MCF 10A (cell line): Measurements from ENCODE around the gene CBX7. TPM values are rescaled to one million over a fixed set of nuclear protein-coding genes. Genes with fewer than 3 reads are reported as not detected.

Source experiments
- BruUV-seq: library from RNA; stranded (reverse); fragments of 400-500 nt; replicated peaks from 2 replicates; lab custom pipeline; 2021; lab: Mats Ljungman, UMichigan
- CTCF ChIA-PET: fragments of 300-600 bp; sonication (Branson Sonifier 250); formaldehyde crosslinking; extraction: SDS; loops from one replicate; lab custom pipeline; 2021; ENCODE audit warnings: antibody characterized with exemption, inconsistent platforms; lab: Yijun Ruan, JAX
- POLR2A ChIA-PET: fragments of 300-600, 350-650 bp; sonication (Branson Sonifier 250); formaldehyde crosslinking; extraction: SDS; loops from one replicate; lab custom pipeline; 2020; ENCODE audit warnings: antibody characterized with exemption, inconsistent platforms; lab: Yijun Ruan, JAX
- DNase-seq: peaks from one replicate; pipeline ENCODE4 v3.0.0-alpha.2; 2018; ENCODE audit not compliant: unreplicated experiment
- H3K27ac Mint-ChIP-seq: one replicate; pipeline ENCODE4 v1.8.0; 2022; ENCODE audit warnings: mild to moderate bottlenecking, low read depth, mixed read lengths; ENCODE audit not compliant: unreplicated experiment
- H3K27me3 Mint-ChIP-seq: one replicate; pipeline ENCODE4 v1.8.0; 2022; ENCODE audit warnings: mixed read lengths; ENCODE audit not compliant: insufficient read depth, unreplicated experiment
- H3K36me3 Mint-ChIP-seq: one replicate; pipeline ENCODE4 v1.8.0; 2022; ENCODE audit warnings: mild to moderate bottlenecking, moderate library complexity, mixed read lengths; ENCODE audit not compliant: insufficient read depth, unreplicated experiment
- H3K4me1 Mint-ChIP-seq: one replicate; pipeline ENCODE4 v1.8.0; 2022; ENCODE audit warnings: mixed read lengths; ENCODE audit not compliant: insufficient read depth, unreplicated experiment
- H3K4me3 Mint-ChIP-seq: one replicate; pipeline ENCODE4 v1.8.0; 2022; ENCODE audit warnings: mild to moderate bottlenecking, moderate library complexity, mixed read lengths; ENCODE audit not compliant: unreplicated experiment
- H3K9me3 Mint-ChIP-seq: one replicate; pipeline ENCODE4 v1.8.0; 2022; ENCODE audit warnings: mixed read lengths; ENCODE audit not compliant: unreplicated experiment
- CTCF ChIP-seq: fragments of 200-600 bp; IDR thresholded peaks from one replicate; pipeline ENCODE4 v1.8.0; 2022; ENCODE audit warnings: antibody characterized with exemption, mild to moderate bottlenecking; ENCODE audit not compliant: unreplicated experiment
- intact Hi-C: fragments of 100-400 bp; cut with micrococcal nuclease; formaldehyde crosslinking; loops from 2 replicates; pipeline ENCODE4 v1.14.1; 2022
- total RNA-seq: library from RNA; stranded (reverse); gene quantifications from 2 replicates; pipeline ENCODE4 v1.2.3, GENCODE V29; 2022

The CBX7 gene
- total RNA-seq, 1 experiment from 2014 or later, result 5.3 TPM

DNA sequence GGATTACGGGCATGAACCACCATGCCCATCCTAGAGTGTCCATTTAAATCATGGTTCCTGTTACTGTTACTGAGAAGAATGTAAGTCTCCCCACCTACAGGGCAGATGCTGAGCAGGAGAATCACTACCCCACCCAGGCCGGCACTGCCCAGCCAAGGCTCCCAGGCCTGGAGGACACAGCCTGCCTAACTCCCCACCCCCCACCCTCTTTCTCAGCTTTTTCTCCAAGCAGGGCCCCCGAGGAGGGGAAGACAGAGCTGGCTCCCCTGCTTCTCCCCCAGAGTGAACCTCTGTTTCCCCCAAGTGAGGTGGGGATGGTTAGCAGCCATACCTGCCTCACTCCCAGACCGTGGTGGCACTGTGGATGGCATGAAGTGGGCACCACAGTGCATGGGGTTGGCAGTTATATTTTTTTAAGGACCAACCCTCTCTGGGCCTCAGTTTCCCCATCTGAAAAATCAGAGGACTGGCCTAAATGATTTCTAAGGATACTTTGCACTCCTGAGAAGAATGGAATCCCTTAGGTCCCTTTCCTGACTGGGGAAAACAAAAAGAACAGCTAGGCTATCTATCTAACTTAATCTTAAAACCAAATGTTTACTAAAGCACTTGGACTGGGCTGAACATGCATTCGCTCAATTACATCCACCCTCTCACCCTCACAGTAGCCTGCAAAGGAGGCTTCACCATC lies 5.0 kb downstream of the CBX7 start:
- CTCF ChIA-PET, result no interaction called here
- H3K4me3 Mint-ChIP-seq, result no peak overlapping the region
- no peaks in the 10 kb centered on the region for H3K9me3 Mint-ChIP-seq
- POLR2A ChIA-PET, result interaction anchor here (0.7 to 6.1 kb wide), 2 partner anchors 171 to 277 kb away, joined by 4 to 64 read pairs; partner anchors contain the start of gene RPL3
- H3K27me3 Mint-ChIP-seq, result no peaks in the 10 kb centered on the region
- H3K4me1 Mint-ChIP-seq, result no peaks in the 10 kb centered on the region
- no peaks in the 10 kb centered on the region for H3K36me3 Mint-ChIP-seq
- no peak for DNase-seq
- intact Hi-C loops, result no loop called here
- no peak overlapping the region for H3K27ac Mint-ChIP-seq
- no peak for TF ChIP-seq CTCF
- BruUV-seq, result no TSS peak

DNA sequence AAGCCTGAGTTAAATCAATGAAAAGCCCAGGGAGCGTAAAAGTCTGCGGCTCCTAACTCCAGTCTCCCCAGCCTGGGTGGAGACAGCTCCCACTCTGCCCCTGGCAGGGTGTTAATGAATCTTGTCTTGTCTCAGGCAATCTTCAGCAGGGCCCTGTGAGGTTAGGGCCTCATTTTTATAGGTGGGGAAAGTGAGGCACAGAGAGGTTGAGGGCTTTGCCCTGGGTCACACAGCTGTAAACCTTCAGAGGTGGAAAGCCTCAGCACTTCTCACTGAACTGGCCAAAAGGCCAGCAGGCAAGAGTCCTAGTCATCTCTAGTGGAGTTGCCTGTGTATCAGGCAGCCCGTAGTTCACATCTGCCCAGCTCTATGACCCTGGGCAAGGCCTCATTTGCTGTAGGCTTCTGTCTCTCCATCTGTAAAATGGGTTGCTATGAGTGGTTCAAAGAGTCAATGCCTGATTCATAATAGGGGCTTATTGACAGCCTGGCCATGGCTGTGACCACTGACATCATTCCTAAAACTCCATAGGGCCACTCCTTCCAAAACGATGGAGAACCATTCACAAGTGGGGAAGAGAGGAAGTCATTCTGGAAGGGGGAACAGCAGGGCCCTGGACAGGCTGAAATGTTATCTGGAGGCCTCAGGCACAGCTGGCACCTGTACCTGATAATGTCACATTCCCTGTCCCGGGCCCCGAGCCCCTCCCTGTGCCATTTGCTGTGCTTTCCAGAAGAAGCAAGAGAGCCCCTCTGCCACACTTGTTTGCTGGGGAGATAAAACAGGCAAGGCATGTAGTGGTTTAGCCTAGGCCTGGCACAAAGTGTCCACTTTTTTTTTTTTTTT lies 6.0 kb downstream of the CBX7 start:
- H3K4me3 Mint-ChIP-seq, result peak overlapping the region; percentile 72
- H3K36me3 Mint-ChIP-seq, result no peaks in the 10 kb centered on the region
- intact Hi-C loops, result no loop called here
- no peak for DNase-seq
- no peaks in the 10 kb centered on the region for H3K27me3 Mint-ChIP-seq
- TF ChIP-seq CTCF, result no peak
- no peaks in the 10 kb centered on the region for H3K9me3 Mint-ChIP-seq
- H3K27ac Mint-ChIP-seq, result peak overlapping the region; percentile 75
- H3K4me1 Mint-ChIP-seq, result no peaks in the 10 kb centered on the region
- BruUV-seq, result no TSS peak
- ChIA-PET POLR2A (no interaction called here), CTCF (no interaction called here)

GRCh38 chr22:39144101-39144767 lies 8.2 kb downstream of the CBX7 start:
- POLR2A ChIA-PET, result no interaction called here
- H3K4me3 Mint-ChIP-seq, result peak overlapping the region; percentile 72

More at GRCh38 chr22:39144101-39144767, 8.2 kb downstream of the CBX7 start:
- Mint-ChIP-seq H3K36me3 (no peaks in the 10 kb centered on the region), H3K27me3 (no peaks in the 10 kb centered on the region), H3K9me3 (no peaks in the 10 kb centered on the region), H3K27ac (no peak overlapping the region), H3K4me1 (no peaks in the 10 kb centered on the region)
- no peak for TF ChIP-seq CTCF
- DNase-seq, result peak; percentile 14
- CTCF ChIA-PET, result no interaction called here
- intact Hi-C loops, result no loop called here
- no TSS peak for BruUV-seq
